Activated CD8-positive, alpha-beta T cell treated with anti-CD3 and anti-CD28 coated beads for 36 hours (primary cell): Measurements from ENCODE around the gene CMC2. TPM values are rescaled to one million over a fixed set of nuclear protein-coding genes. Genes with fewer than 3 reads are reported as not detected.

Experiments
- ATAC-seq: fragments of 200-7000 bp; cut with Tn5 transposase; one replicate; pipeline ENCODE4 v1.10.0; 2021; ENCODE audit warnings: mild to moderate bottlenecking, moderate library complexity
- CTCF ChIA-PET: fragments of 350-600 bp; sonication (Branson Sonifier 250); formaldehyde crosslinking; loops from one replicate; lab custom pipeline; 2021; ENCODE audit warnings: antibody characterized with exemption; lab: Charles Lee
- POLR2A ChIA-PET: fragments of 350-600 bp; sonication (Branson Sonifier 250); formaldehyde crosslinking; loops from one replicate; lab custom pipeline; 2021; ENCODE audit warnings: antibody characterized with exemption; lab: Charles Lee
- DNase-seq: peaks from one replicate; pipeline ENCODE4 v3.0.0-alpha.2; 2020
- H3K27ac Mint-ChIP-seq: one replicate; pipeline ENCODE4 v1.8.0; 2021; ENCODE audit warnings: mild to moderate bottlenecking, mixed read lengths
- H3K27me3 Mint-ChIP-seq: one replicate; pipeline ENCODE4 v1.8.0; 2021; ENCODE audit warnings: mixed read lengths
- H3K36me3 Mint-ChIP-seq: one replicate; pipeline ENCODE4 v1.8.0; 2021; ENCODE audit warnings: low read depth, mixed read lengths
- H3K4me1 Mint-ChIP-seq: one replicate; pipeline ENCODE4 v1.8.0; 2021; ENCODE audit warnings: low read depth, mixed read lengths
- H3K4me3 Mint-ChIP-seq: one replicate; pipeline ENCODE4 v1.8.0; 2021; ENCODE audit warnings: mild to moderate bottlenecking, moderate library complexity, mixed read lengths
- H3K9me3 Mint-ChIP-seq: one replicate; pipeline ENCODE4 v1.8.0; 2021; ENCODE audit warnings: mixed read lengths
- intact Hi-C: fragments of 100-400 bp; cut with micrococcal nuclease; formaldehyde crosslinking; loops from one replicate; pipeline ENCODE4 v1.10.0; 2022
- total RNA-seq, 2 experiments: library from RNA; stranded (reverse); gene quantifications; one replicate each; pipeline ENCODE4 v1.2.3, GENCODE V29; 2021
- TF ChIP-seq, protein P1 (sequence below): fragments of 200-600 bp; IDR thresholded peaks from one replicate; pipeline ENCODE4 v1.8.0; 2022; ENCODE audit warnings: antibody characterized with exemption, mild to moderate bottlenecking

Gene CMC2
- total RNA-seq, 2 experiments from 2014 or later, result 105 to 106 TPM

DNA sequence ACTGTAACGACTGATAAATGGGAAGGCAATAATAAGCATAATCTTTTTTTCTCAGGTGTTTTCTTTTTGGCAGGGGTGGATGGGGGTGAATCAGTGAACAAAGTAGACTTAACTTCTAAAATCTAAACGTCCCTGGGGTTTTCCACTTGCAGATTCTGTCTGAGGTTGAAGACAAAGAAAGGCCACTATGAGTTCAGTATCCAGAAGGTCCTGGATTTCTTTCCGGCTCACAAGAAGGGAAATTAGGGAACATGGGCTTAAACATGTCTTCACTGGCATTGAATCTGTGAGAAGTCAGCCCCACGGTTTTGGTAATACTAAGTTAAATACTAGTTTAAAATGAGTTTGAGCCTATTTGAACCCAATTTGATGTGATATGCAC, 67.8 kb downstream of the CMC2 start:
- intact Hi-C loops, result no loop called here
- ATAC-seq (no peak), DNase-seq (no peak)
- H3K4me3 Mint-ChIP-seq, result no peak overlapping the region
- peaks cover 17% of the 10 kb centered on the region for H3K27me3 Mint-ChIP-seq
- TF ChIP-seq, protein P1, sequence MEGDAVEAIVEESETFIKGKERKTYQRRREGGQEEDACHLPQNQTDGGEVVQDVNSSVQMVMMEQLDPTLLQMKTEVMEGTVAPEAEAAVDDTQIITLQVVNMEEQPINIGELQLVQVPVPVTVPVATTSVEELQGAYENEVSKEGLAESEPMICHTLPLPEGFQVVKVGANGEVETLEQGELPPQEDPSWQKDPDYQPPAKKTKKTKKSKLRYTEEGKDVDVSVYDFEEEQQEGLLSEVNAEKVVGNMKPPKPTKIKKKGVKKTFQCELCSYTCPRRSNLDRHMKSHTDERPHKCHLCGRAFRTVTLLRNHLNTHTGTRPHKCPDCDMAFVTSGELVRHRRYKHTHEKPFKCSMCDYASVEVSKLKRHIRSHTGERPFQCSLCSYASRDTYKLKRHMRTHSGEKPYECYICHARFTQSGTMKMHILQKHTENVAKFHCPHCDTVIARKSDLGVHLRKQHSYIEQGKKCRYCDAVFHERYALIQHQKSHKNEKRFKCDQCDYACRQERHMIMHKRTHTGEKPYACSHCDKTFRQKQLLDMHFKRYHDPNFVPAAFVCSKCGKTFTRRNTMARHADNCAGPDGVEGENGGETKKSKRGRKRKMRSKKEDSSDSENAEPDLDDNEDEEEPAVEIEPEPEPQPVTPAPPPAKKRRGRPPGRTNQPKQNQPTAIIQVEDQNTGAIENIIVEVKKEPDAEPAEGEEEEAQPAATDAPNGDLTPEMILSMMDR, result no peak
- CTCF ChIA-PET, result interaction anchor here (2.7 kb wide), 1 partner anchor 15 kb away, joined by 15 read pairs; no protein-coding TSS in a partner anchor
- H3K36me3 Mint-ChIP-seq, result no peaks in the 10 kb centered on the region
- no peaks in the 10 kb centered on the region for H3K4me1 Mint-ChIP-seq
- H3K9me3 Mint-ChIP-seq, result no peaks in the 10 kb centered on the region
- POLR2A ChIA-PET, result no interaction called here
- H3K27ac Mint-ChIP-seq, result no peak overlapping the region

DNA sequence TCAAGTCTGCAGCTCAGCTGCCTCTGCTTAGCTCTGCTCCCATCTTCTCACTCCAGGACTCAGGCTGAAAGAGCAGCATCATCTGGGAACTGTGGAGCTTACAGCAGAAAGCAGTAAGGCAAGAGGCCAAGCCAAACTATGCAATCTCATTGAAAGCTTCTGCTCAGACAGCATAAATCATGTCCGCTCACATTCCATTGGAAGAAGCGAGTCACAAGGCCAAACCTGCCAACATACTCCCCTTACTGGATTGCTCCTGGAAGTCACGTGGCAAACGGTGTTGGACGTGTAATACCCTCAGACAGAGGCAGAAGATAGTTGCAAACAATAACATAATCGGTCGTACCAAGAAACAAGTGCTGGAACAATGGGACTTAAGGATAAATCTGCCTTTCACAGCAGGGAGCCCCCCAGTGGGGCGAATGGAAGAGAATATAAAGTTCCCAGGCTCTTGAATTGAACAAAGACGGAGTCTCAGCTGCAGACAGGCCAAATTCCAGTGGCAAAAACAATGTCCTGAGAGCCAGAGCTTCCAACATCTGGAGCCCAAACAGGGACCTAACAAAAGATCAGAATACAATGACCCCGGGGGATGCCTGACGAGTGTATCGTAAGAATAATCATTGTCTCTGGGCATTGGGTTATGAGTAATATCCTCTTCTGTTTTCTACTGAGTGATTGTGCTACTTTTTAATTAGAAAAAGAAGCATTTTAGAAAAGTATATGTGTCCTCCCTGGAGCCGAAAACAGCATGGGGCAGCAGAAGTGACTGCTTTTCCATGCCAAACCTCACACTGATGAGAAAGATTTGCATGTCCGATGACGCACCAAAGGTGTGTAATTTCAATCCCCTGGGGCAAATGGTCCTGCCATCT, 68.4 kb downstream of the CMC2 start:
- no peaks in the 10 kb centered on the region for H3K9me3 Mint-ChIP-seq
- no peaks in the 10 kb centered on the region for H3K36me3 Mint-ChIP-seq
- DNase-seq (no peak), ATAC-seq (no peak)
- no peak overlapping the region for H3K27ac Mint-ChIP-seq
- TF ChIP-seq, protein P1, result no peak
- H3K4me1 Mint-ChIP-seq, result no peaks in the 10 kb centered on the region
- intact Hi-C loops, result no loop called here
- CTCF ChIA-PET, result no interaction called here
- POLR2A ChIA-PET, result no interaction called here
- H3K27me3 Mint-ChIP-seq, result peaks cover 24% of the 10 kb centered on the region
- no peak overlapping the region for H3K4me3 Mint-ChIP-seq

DNA sequence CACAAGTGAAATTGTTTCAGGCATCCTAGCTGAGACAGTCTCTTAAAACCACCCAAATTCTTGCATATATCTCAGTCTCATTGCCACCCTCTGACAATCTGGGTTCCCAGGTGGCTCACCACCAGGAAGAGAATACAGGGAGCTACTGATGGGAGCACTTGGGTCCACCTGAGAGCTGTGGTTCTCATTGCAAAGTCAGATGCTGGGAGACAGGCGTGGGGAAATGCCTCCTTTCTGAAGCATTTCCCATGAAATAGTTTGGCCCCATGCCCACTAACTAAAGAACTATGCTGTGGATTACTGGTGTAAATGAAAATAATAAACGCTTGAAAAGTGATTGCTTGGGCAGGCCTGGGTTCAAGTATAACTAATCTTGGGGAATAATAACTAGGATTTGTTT, 70.3 kb downstream of the CMC2 start:
- H3K27ac Mint-ChIP-seq, result no peak overlapping the region
- DNase-seq (no peak), ATAC-seq (no peak)
- no peaks in the 10 kb centered on the region for H3K9me3 Mint-ChIP-seq
- no peaks in the 10 kb centered on the region for H3K36me3 Mint-ChIP-seq
- peaks cover 5% of the 10 kb centered on the region for H3K4me1 Mint-ChIP-seq
- POLR2A ChIA-PET, result no interaction called here
- TF ChIP-seq, protein P1, result no peak
- no peak overlapping the region for H3K4me3 Mint-ChIP-seq
- CTCF ChIA-PET, result no interaction called here
- peaks cover 35% of the 10 kb centered on the region for H3K27me3 Mint-ChIP-seq
- intact Hi-C loops, result no loop called here

DNA sequence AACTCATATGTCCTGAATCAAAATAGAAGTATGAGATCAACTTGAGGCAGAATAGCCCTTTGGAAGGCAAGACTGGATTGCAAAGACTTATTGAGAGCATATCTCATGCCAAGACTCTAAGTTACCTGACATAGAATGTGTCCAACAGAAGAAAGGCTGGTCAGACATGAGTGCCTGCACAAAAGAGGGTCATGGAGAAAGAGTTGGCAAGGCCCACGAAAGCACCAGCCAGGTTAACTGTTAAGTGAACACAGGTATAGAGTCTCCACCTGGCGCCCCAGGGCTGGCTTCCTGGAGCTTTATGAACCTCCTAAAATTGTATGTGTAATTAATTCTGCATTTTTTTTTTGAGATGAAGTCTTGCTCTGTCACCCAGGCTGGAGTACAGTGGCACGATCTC, 71.0 kb downstream of the CMC2 start:
- Mint-ChIP-seq H3K27me3 (peaks cover 38% of the 10 kb centered on the region), H3K4me1 (peaks cover 5% of the 10 kb centered on the region), H3K27ac (no peak overlapping the region), H3K36me3 (no peaks in the 10 kb centered on the region), H3K9me3 (no peaks in the 10 kb centered on the region), H3K4me3 (no peak overlapping the region)
- TF ChIP-seq, protein P1, result no peak
- POLR2A ChIA-PET, result no interaction called here
- ATAC-seq, result no peak
- intact Hi-C loops, result no loop called here
- no peak for DNase-seq
- CTCF ChIA-PET, result no interaction called here

DNA sequence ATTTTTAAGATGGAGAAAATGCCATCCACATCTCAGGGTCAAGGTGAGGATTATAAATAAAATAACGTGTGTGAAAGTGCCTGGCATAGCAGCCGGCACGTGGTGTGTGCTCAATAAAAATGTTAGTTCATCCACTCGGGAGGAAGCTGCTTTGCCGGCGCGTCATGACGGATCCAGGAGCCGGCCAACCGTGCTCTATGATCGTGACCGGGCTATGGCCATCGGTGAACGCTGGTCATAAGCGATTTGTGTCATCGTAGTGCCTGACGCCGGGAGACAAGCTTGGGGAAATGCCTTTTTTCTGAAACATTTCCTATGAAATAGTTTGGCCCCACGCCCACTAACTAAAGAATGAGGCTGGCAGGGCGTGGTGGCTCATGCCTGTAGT, 74.0 kb downstream of the CMC2 start:
- POLR2A ChIA-PET, result interaction anchor here (0.9 kb wide), 1 partner anchor 71 kb away, joined by 3 read pairs; no protein-coding TSS in a partner anchor
- TF ChIP-seq, protein P1, result no peak
- no peaks in the 10 kb centered on the region for H3K36me3 Mint-ChIP-seq
- no peak overlapping the region for H3K27ac Mint-ChIP-seq
- H3K27me3 Mint-ChIP-seq, result peaks cover 43% of the 10 kb centered on the region
- no peak for DNase-seq
- H3K4me3 Mint-ChIP-seq, result peak overlapping the region; percentile 45
- peaks cover 5% of the 10 kb centered on the region for H3K4me1 Mint-ChIP-seq
- intact Hi-C loops, result no loop called here
- no peaks in the 10 kb centered on the region for H3K9me3 Mint-ChIP-seq
- CTCF ChIA-PET, result interaction anchor here (2.4 kb wide), 1 partner anchor 9 kb away, joined by 15 read pairs; no protein-coding TSS in a partner anchor
- no peak for ATAC-seq
